ENCODE measurements around the gene MRPS10.

DNA sequence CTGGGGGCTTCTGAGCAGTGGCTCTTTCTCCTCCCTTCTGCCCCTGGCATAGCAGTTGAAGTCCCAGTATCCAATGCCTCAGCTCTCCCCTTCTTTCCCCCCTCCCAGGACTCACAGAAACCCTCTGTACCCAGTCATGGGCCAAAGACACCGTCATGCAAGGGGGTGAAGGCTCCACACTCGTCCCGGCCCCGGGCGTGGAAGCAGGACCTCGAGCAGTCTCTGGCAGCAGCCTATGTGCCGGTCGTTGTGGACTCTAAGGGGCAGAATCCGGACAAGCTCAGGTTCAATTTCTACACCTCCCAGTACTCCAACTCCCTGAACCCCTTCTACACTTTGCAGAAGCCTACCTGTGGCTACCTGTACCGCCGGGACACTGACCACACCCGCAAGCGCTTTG lies 54.8 kb downstream of the MRPS10 start:
- TF ChIP-seq, protein P1, sequence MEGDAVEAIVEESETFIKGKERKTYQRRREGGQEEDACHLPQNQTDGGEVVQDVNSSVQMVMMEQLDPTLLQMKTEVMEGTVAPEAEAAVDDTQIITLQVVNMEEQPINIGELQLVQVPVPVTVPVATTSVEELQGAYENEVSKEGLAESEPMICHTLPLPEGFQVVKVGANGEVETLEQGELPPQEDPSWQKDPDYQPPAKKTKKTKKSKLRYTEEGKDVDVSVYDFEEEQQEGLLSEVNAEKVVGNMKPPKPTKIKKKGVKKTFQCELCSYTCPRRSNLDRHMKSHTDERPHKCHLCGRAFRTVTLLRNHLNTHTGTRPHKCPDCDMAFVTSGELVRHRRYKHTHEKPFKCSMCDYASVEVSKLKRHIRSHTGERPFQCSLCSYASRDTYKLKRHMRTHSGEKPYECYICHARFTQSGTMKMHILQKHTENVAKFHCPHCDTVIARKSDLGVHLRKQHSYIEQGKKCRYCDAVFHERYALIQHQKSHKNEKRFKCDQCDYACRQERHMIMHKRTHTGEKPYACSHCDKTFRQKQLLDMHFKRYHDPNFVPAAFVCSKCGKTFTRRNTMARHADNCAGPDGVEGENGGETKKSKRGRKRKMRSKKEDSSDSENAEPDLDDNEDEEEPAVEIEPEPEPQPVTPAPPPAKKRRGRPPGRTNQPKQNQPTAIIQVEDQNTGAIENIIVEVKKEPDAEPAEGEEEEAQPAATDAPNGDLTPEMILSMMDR (IDR thresholded peaks at IDR 0.05), result no peak
- no peak for TF ChIP-seq EZH2 (IDR thresholded peaks at IDR 0.05; ENCODE audit: borderline replicate concordance, insufficient read depth, low read depth, low read length, poor library complexity, severe bottlenecking)
